Limb (tissue), 2 donors: ENCODE results near the gene PRKCZ.

Experiments used
- DNase-seq, 2 donors: peaks; one replicate each; pipeline ENCODE4 v3.0.0-alpha.2; 2016; ENCODE audit errors: extremely low spot score in 2 of 2

Gene PRKCZ

GRCh38 chr1:2061065-2061778 lies 11.0 kb downstream of the PRKCZ start:
- no peak for DNase-seq

GRCh38 chr1:2065699-2066098 lies 15.5 kb downstream of the PRKCZ start:
- DNase-seq = no peak

DNA sequence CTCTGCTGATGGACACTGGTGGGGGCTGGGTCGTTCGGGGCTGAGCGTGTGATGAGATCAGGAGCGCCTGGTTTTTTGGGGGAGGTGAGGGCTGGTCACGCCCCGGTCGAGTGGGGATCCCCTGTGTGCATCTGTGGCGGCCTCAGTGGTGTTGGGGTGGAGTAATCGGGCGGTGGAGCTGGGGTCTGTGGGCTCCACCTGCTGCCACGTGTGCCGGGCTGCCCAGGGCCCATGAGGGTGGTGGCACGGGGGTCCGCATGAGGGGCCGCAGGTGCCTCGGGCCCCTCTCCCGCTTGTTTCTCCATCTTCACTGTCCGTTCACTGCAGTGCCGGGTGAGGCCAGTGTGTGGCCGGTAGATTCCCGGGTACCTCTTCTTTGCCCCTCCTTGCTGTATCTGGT lies 17.2 kb downstream of the PRKCZ start:
- DNase-seq = no peak

DNA sequence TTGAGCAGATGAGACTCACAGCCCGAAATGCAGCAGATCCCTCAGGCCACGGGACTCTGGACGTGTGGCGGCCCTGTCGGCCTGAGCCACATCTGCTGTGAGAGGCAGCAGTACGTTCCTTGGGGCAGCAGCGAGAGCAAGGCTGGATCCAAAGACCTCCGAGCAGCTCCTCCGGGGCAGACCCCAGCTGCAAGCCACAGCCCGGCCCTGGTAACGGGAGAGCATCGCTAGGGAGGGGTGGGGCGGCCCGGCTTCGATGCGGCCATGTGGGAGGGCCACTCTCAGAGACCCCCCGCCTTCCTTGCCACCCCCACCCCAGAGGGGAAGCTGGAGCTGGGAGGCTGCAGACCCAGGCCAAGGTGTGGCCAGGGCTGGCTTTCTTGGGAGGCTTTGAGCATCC lies 17.8 kb downstream of the PRKCZ start:
- DNase-seq = no peak

DNA sequence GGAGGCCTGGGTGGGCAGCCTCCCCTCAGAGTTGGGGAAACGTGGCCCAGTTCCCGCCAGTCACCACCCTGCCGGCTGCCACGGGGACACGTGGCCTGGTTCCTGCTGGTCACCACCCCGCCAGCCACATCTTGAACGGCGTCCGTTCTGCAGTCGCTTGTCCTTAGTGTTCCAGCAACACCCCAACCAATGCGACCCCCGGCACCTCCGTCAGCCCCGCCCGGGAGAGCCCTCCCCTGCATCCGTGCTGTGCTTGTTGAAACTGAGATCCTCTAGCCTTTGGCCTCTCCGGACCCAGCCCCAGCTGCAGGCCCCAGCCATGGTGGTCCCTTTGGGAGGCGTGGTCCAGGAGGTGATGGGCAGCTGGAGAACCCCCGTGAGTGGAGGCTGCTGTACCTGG lies 18.7 kb downstream of the PRKCZ start:
- DNase-seq = no peak

DNA sequence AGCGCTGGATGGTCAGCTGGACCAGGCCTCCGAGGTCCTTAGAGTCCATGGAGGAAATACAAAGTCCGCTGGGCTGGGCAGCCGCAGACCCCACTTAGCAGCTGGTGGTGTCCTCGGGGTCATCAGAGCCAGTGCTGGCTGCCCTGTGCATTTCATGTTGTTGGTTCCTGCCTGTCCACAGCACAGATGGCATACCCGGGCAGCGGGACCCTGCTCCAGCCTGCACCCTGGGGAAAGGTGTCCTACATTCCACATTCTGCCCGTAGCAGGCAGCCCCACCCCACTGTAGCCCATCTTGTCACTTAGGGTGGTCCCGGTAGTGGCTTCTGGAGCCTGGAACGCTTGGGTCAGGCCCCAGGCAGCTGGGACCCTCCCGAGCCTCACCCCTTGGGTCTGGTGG lies 19.8 kb downstream of the PRKCZ start:
- no peak for DNase-seq

GRCh38 chr1:2070800-2071530 lies 20.8 kb downstream of the PRKCZ start:
- no peak for DNase-seq

DNA sequence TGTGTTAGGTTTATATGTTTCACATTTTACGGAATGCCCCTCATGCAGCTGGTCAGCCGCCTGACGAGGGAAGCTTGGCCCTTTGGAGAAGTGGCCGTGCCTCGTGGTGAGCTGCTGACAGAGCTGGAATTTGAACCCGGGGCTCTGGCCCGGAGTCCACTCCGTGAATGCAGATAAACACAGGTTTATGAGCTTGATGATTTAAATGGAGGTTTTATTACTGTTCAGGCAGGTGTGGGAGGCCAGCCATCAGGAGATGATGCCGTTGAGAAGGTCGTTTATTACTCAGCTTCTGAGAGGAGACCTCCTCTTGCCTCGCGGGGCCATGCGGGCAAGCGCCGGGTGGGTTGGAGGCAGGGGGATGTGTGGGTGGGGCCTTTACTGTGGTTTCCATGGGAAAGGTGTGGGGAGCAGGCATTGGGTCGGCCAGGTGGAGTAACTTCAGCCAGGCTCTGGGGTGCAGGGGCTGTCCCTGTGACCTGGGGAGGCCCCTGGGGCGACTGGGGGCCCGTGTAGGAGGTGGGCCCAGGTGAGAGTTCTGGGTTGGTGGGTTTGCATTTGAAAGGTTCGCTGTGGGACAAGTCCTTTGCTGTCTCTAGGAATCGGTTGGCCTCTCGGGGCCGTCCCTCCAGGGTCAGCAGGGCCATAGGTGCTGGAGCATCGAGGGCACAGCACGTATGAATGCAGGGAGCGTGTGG lies 22.0 kb downstream of the PRKCZ start:
- no peak for DNase-seq

DNA sequence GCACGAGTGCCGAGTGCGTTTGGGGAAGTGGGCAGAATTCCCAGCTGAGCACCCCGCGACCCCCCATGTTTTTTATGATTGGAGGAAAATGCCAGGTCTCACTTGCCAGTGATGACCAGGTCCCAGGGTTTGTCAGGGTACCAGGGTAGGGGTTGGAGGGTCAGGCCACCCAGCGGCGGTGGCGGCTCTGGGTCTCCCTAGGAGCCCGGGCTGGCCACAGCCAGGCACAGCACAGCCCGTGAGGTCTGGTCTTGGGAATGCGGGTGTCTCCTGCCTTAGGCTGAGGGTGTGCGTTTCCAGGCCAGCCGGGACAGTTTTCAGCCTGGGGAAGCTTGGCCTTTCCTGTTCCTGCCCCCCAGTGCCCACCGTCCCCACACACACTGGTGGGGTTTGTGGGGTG lies 22.7 kb downstream of the PRKCZ start:
- no peak for DNase-seq

- peak; percentile 45 to 84 for DNase-seq
Observed at GRCh38 chr1:2073382-2074230, 23.4 kb downstream of the PRKCZ start.

- no peak for DNase-seq
Observed at GRCh38 chr1:2074396-2074795, 24.2 kb downstream of the PRKCZ start.

DNA sequence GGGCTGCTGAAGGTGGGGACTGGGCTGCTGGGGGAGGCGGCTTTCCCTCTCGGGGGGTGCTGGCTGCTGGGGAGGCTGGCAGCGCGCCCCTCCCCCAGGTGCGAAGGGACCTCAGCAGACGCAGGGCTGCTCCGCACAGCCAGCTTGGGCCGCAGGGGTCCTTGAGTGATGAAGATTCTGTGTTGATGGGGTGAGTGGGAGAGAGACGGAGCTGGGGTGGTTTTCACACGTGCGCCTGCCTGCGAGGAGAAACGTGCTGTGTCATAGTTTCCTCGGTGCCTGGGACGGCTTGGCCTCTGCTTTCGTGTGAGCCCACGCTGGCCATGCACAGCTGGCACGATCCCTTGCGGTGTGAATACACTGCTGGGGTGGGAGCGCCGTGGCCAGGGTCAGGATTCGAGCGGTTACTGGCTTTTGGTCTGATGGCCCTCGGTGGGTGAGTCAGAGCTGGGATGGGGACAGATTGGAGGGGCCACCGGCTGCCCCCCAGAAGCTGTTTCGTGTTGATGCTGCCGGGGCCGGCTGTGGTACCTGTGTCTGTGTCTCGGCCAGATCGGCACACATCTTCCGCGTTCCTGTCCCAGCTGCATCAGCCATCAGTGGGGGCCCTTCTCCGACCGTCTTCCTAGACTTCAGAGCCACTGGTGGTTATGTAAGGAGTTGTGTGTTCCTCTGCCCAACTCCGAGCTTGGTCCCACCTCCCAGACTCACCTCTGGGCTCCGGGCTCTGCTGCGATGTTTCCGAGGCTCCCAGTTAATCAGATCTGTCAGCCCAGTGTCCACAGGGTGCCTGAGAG lies 24.9 kb downstream of the PRKCZ start:
- DNase-seq = no peak

DNA sequence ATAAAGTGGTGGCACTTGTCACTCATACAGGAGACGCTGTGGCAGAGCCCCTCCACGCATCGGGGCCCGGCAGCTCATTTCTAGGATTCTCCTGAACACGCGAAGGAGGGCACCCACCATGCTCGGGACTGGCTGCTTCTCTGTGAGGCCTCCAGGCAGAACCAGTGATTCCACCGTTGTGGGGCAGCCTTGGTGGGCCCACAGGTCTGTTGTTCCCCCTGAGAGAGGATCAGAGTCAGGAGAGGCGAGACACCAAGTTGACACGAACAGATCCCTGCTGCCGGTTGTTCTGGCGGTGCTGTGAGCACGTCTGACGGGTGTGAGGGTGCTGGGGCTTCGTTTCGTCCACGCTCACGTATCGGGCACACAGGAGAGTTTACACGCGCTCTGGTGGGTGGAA lies 26.6 kb downstream of the PRKCZ start:
- DNase-seq = no peak

- no peak for DNase-seq
Observed at GRCh38 chr1:2078170-2078569, 28.0 kb downstream of the PRKCZ start.

- no peak for DNase-seq
Observed at GRCh38 chr1:2079396-2080085, 29.3 kb downstream of the PRKCZ start.

DNA sequence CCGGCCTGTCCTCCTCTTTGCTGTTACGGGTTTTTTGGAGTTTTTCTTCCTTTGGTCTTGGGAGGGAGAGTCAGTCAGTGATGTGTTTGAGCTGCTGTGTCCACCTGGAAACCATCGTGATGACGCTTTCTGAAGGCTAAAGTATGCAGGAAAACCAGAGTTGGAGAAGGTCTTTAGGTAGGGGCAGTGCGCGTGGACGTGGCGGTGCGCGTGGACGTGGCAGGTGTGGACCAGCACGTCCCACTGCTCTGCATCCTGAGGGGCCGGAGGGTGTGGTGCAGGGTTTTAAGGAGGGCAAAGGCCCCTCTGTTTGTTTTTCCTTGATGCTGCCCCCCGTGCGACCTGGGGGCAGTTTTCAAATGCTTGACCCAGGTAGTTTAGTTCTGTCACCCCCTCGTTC lies 29.9 kb downstream of the PRKCZ start:
- no peak for DNase-seq

DNA sequence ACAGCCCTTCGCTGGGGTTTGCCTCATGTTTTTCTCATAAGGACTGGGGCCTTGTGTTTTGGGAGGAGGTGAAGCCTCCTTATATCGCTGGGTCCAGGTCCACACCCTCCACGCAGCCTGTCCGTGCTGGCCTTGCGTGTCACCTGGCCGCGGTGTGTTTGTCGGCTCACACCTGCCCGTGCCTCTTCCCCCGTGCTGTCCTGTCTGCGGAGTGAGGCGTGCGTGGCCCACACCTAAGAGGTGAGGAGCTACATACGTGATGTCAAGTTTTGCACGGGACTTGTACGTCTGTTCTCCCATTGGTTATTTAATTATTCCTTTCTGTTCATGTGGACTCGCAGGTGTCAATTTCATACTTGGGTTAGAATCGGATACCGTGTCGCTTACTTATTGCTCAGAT lies 30.7 kb downstream of the PRKCZ start:
- no peak for DNase-seq

- no peak for DNase-seq
Observed at GRCh38 chr1:2081326-2081885, 31.2 kb downstream of the PRKCZ start.

DNA sequence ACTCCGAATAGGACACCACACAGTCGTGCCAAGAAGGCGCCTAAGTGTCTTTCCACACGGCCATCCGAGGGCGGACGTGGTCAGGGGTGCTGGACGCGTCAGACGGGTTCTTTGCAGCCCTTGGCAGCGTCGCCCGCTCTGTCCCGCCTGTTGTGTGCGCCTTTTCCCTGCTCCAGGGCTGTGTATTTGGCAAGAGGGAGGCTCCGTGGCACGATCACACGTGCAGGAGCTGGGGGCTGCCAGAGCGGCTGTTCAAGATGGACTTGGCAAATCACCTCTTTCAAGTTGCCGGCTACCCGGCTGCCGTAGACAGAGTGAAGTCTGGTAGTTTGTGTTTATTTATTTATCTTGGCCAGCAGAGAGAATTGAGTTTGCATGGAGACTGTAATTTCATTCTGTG lies 31.9 kb downstream of the PRKCZ start:
- no peak for DNase-seq

- DNase-seq = no peak
Observed at GRCh38 chr1:2083666-2084065, 33.5 kb downstream of the PRKCZ start.
